NCI-H1105 treated with DMSO at 0.1 percent for 48 hours (cell line): ENCODE data around the gene KRT23.

ENCODE experiments used
- DNase-seq: peaks from one replicate; lab custom pipeline; 2025; lab: John Stamatoyannopoulos, UW

Gene KRT23

GRCh38 chr17:40937384-40937819 is at the start of gene KRT23:
TSS of gene KRT23 (minus strand) at chr17:40937646. CDS start at chr17:40936603, 1,043 bp downstream.
- no peak for DNase-seq

- DNase-seq = no peak
These were observed 49.5 kb upstream of the KRT23 start for GRCh38 chr17:40986920-40987319.

GRCh38 chr17:40984226-40984625 is 46.8 kb upstream of the KRT23 start, which contains the start of gene KRT40:
TSS of gene KRT40 (minus strand) at chr17:40984326. CDS start at chr17:40984273, 53 bp downstream.
- no peak for DNase-seq

GRCh38 chr17:40981115-40981514 is 43.7 kb upstream of the KRT23 start:
- no peak for DNase-seq

- DNase-seq = no peak
These were observed 43.1 kb upstream of the KRT23 start for GRCh38 chr17:40980596-40980995.

GRCh38 chr17:40980117-40980516 is 42.7 kb upstream of the KRT23 start:
- DNase-seq = no peak

GRCh38 chr17:40978575-40979151 is 41.2 kb upstream of the KRT23 start:
- no peak for DNase-seq

GRCh38 chr17:40975516-40975915 is 38.1 kb upstream of the KRT23 start:
- no peak for DNase-seq

GRCh38 chr17:40974366-40974765 is 36.9 kb upstream of the KRT23 start:
- no peak for DNase-seq

GRCh38 chr17:40967582-40967981 is 30.1 kb upstream of the KRT23 start:
- DNase-seq = no peak

- DNase-seq = no peak
These were observed 29.4 kb upstream of the KRT23 start, which contains the start of gene KRT39 for GRCh38 chr17:40966848-40967247. TSS of gene KRT39 (minus strand) at chr17:40966948. CDS start at chr17:40966856, 92 bp downstream.

- no peak for DNase-seq
These were observed 26.4 kb upstream of the KRT23 start for GRCh38 chr17:40963838-40964237.

GRCh38 chr17:40962059-40962561 is 24.7 kb upstream of the KRT23 start:
- no peak for DNase-seq

- DNase-seq = no peak
These were observed 24.1 kb upstream of the KRT23 start for GRCh38 chr17:40961591-40961990.

GRCh38 chr17:40960144-40960543 is 22.7 kb upstream of the KRT23 start:
- DNase-seq = no peak

GRCh38 chr17:40958086-40958953 is 20.9 kb upstream of the KRT23 start:
- DNase-seq = no peak

GRCh38 chr17:40956401-40957254 is 19.2 kb upstream of the KRT23 start:
- no peak for DNase-seq

GRCh38 chr17:40953881-40954280 is 16.4 kb upstream of the KRT23 start:
- DNase-seq = no peak

GRCh38 chr17:40952661-40953060 is 15.2 kb upstream of the KRT23 start:
- no peak for DNase-seq

- DNase-seq = no peak
These were observed 14.7 kb upstream of the KRT23 start for GRCh38 chr17:40952154-40952553.

GRCh38 chr17:40951011-40951622 is 13.7 kb upstream of the KRT23 start:
- no peak for DNase-seq

GRCh38 chr17:40950176-40950575 is 12.7 kb upstream of the KRT23 start:
- DNase-seq = no peak
